ENCODE measurements around the gene PARP8. TPM values are rescaled to one million over a fixed set of nuclear protein-coding genes. Genes with fewer than 3 reads are reported as not detected.

PARP8 gene
- total and polyA plus RNA-seq, 9 of the 15 experiments (the other 6 are each of a cell fraction or from before 2014, with no cell fraction given), result 0.03 to 0.31 TPM; not detected in 7

- no TSS peak for BruUV-seq (replicated peaks)
- FAIRE-seq (no peak), DNase-seq (ENCODE audit: extremely low read depth in 1 of 4, low spot score in 3 of 4) (no peak), ATAC-seq (no peak)
- Histone ChIP-seq H3K27ac (ENCODE audit: extremely low read depth, low read depth, low read length) (no peak overlapping the region), H4K20me1 (replicated peaks; ENCODE audit: control insufficient read depth, insufficient read depth, low read length) (no peaks in the 10 kb centered on the region), H3K4me2 (ENCODE audit: insufficient read depth, low read length) (no peak overlapping the region), H3K36me3 (ENCODE audit: control insufficient read depth, insufficient read depth, low read length) (no peaks in the 10 kb centered on the region), H3K27me3 (ENCODE audit: control insufficient read depth in 2 of 2, insufficient read depth in 2 of 2, low read length in 2 of 2) (no peaks in the 10 kb centered on the region), H3K9ac (ENCODE audit: insufficient read depth in 1 of 2, low read depth in 2 of 2, low read length in 2 of 2) (no peak overlapping the region), H3K4me3 (no peak overlapping the region), H3K9me1 (ENCODE audit: control insufficient read depth, insufficient read depth, low read length) (no peaks in the 10 kb centered on the region), H3K79me2 (ENCODE audit: control insufficient read depth, insufficient read depth, low read length) (no peaks in the 10 kb centered on the region), H2AFZ (ENCODE audit: low read depth, low read length) (no peak overlapping the region), H3K4me1 (replicated peaks in 1 of 2; ENCODE audit: control insufficient read depth in 2 of 2, insufficient read depth in 2 of 2, low read length in 2 of 2) (no peaks in the 10 kb centered on the region), H3K9me3 (replicated peaks; ENCODE audit: control insufficient read depth, insufficient read depth, low read depth, low read length) (no peaks in the 10 kb centered on the region; the same call in 1 of the 2 replicates)
- in situ Hi-C loops (cut with MboI) (no loop called here), intact Hi-C loops (cut with micrococcal nuclease) (no loop called here)
- 1% methylated on average over 5 of the region's 5 CpGs for WGBS (ENCODE audit: insufficient coverage, low coverage, missing lambda C conversion rate)
- ChIA-PET POLR2A (no interaction called here), CTCF (ENCODE audit: low intra/inter-chr PET ratio) (no interaction called here)
- no peak for TF ChIP-seq EP400 (IDR thresholded peaks at IDR 0.05)
- no peak for TF ChIP-seq TAF15 (IDR thresholded peaks at IDR 0.05; ENCODE audit: low read depth, low read length)
- no peak for TF ChIP-seq FIP1L1 (IDR thresholded peaks at IDR 0.05; ENCODE audit: low read depth, low read length, poor library complexity, severe bottlenecking)
- no peak for TF ChIP-seq JUND (IDR thresholded peaks at IDR 0.05; ENCODE audit: borderline replicate concordance, low read depth, low read length)
- TF ChIP-seq JUND (tag; IDR thresholded peaks at IDR 0.05; ENCODE audit: borderline replicate concordance, low read depth, low read length), result no peak
- no peak for TF ChIP-seq TCF15 (CRISPR knock-in tag; IDR thresholded peaks at IDR 0.05)
- TF ChIP-seq MBD1 (CRISPR knock-in tag; IDR thresholded peaks at IDR 0.05), result no peak
- TF ChIP-seq GABPB2 (CRISPR knock-in tag; conservative IDR thresholded peaks at IDR 0.05), result no peak
- no peak for TF ChIP-seq E4F1 (CRISPR knock-in tag; IDR thresholded peaks at IDR 0.05; ENCODE audit: borderline replicate concordance)
- no peak for TF ChIP-seq XRCC5 (IDR thresholded peaks at IDR 0.05; ENCODE audit: low read depth, low read length)
- no peak for TF ChIP-seq HNRNPL (IDR thresholded peaks at IDR 0.05; ENCODE audit: low read depth, low read length)
- TF ChIP-seq ZNF431 (CRISPR knock-in tag; IDR thresholded peaks at IDR 0.05), result no peak
- TF ChIP-seq BRCA1 (IDR thresholded peaks at IDR 0.05), result no peak
- no peak for TF ChIP-seq BRCA1 (CRISPR knock-in tag; IDR thresholded peaks at IDR 0.05)
- no peak for TF ChIP-seq ZNF561 (CRISPR knock-in tag; conservative IDR thresholded peaks at IDR 0.05)
- TF ChIP-seq ID3 (CRISPR knock-in tag; IDR thresholded peaks at IDR 0.05), result no peak
- no peak for TF ChIP-seq ID3 (tag; IDR thresholded peaks at IDR 0.05)
- no peak for TF ChIP-seq FOXJ2 (tag; IDR thresholded peaks at IDR 0.05)
- TF ChIP-seq E2F5 (CRISPR knock-in tag; IDR thresholded peaks at IDR 0.05), result no peak
Measured at GRCh38 chr5:50792843-50793242, 126.4 kb downstream of the PARP8 start.
